H1 (cell line): ENCODE results near the gene RAB3C. TPM values are rescaled to one million over a fixed set of nuclear protein-coding genes. Genes with fewer than 3 reads are reported as not detected.

Experiments used
- CTCF ChIA-PET: fragments of 300-600 bp; sonication (Branson Sonifier 250); formaldehyde crosslinking; loops from one replicate; lab custom pipeline; 2021; ENCODE audit not compliant: partially characterized antibody; lab: Charles Lee
- POLR2A ChIA-PET: fragments of 300-600 bp; sonication (Branson Sonifier 250); formaldehyde crosslinking; loops from one replicate; lab custom pipeline; 2021; ENCODE audit warnings: inconsistent platforms; ENCODE audit not compliant: partially characterized antibody; lab: Charles Lee
- DNase-seq, 2 experiments: peaks; one replicate each; pipeline versions ENCODE4 v3.0.0 to v3.0.0-alpha.2; 2010 to 2022; ENCODE audit warnings: low spot score in 2 of 2, low read depth in 1 of 2, mixed read lengths in 1 of 2
- FAIRE-seq: peaks from 2 replicates; lab custom pipeline; 2011; peaks lifted over from hg19 to GRCh38; lab: Jason Lieb, UNC
- H2AFZ ChIP-seq: 2 replicates; pipeline ENCODE4 v1.8.1; 2012; ENCODE audit warnings: low read length, inconsistent platforms
- H2AK5ac ChIP-seq: 2 replicates; pipeline ENCODE4 v1.6.1; 2013; ENCODE audit warnings: low read depth, low read length
- H2BK120ac ChIP-seq: replicated peaks from 2 replicates; pipeline ENCODE3; 2013; ENCODE audit warnings: low read depth, low read length, inconsistent platforms
- H2BK12ac ChIP-seq: 2 replicates; pipeline ENCODE4 v1.6.1; 2013; ENCODE audit warnings: low read depth, low read length
- H2BK15ac ChIP-seq: 2 replicates; pipeline ENCODE4 v1.6.1; 2013; ENCODE audit warnings: low read length
- H2BK20ac ChIP-seq: 2 replicates; pipeline ENCODE4 v1.6.1; 2013; ENCODE audit warnings: low read length
- H2BK5ac ChIP-seq: 2 replicates; pipeline ENCODE4 v1.6.1; 2013; ENCODE audit warnings: low read depth, low read length
- H3K14ac ChIP-seq: 2 replicates; pipeline ENCODE4 v1.6.1; 2013; ENCODE audit warnings: inconsistent platforms; ENCODE audit not compliant: insufficient read length
- H3K18ac ChIP-seq: 2 replicates; pipeline ENCODE4 v1.6.1; 2013; ENCODE audit warnings: low read length; ENCODE audit errors: extremely low read depth
- H3K23ac ChIP-seq: 2 replicates; pipeline ENCODE4 v1.6.1; 2013; ENCODE audit warnings: inconsistent platforms; ENCODE audit not compliant: insufficient read length
- H3K23me2 ChIP-seq: 2 replicates; pipeline ENCODE4 v1.6.1; 2013; ENCODE audit warnings: low read depth, low read length
- H3K27ac ChIP-seq: 2 replicates; pipeline ENCODE4 v1.6.1; 2011; ENCODE audit warnings: low read depth, low read length, inconsistent platforms
- H3K27me3 ChIP-seq, 4 experiments: replicated peaks in 1 of 4; 1 replicate in 1 of 4; 2 replicates in 3 of 4; pipeline versions ENCODE4 v1.6.1 to v1.8.1; 2011 to 2013; ENCODE audit warnings: low read length in 3 of 4, mild to moderate bottlenecking in 3 of 4, inconsistent platforms in 2 of 4, mixed read lengths in 2 of 4, moderate library complexity in 1 of 4; ENCODE audit not compliant: control insufficient read depth in 3 of 4, insufficient read depth in 3 of 4; ENCODE audit errors: extremely low read depth in 1 of 4
- H3K36me3 ChIP-seq, 4 experiments: 2 replicates each; pipeline versions ENCODE4 v1.6.1 to v1.8.1; 2011 to 2013; ENCODE audit warnings: mild to moderate bottlenecking in 4 of 4, low read length in 3 of 4, moderate library complexity in 2 of 4, control low read depth in 1 of 4, inconsistent platforms in 1 of 4; ENCODE audit not compliant: insufficient read depth in 4 of 4, control insufficient read depth in 2 of 4
- H3K4ac ChIP-seq: replicated peaks from 2 replicates; pipeline ENCODE3; 2013; ENCODE audit warnings: low read length, low read depth, mixed read lengths, inconsistent platforms; ENCODE audit not compliant: insufficient read length
- H3K4me1 ChIP-seq, 4 experiments: replicated peaks in 1 of 4; 1 replicate in 1 of 4; 2 replicates in 3 of 4; pipeline versions ENCODE4 v1.6.1 to v1.8.1; 2011 to 2013; ENCODE audit warnings: low read length in 3 of 4, inconsistent platforms in 2 of 4, mixed read lengths in 1 of 4; ENCODE audit not compliant: insufficient read depth in 4 of 4, control insufficient read depth in 3 of 4
- H3K4me2 ChIP-seq, 2 experiments: 2 replicates each; pipeline versions ENCODE4 v1.6.1 to v1.8.1; 2011 to 2013; ENCODE audit warnings: low read depth in 2 of 2, low read length in 2 of 2, control low read depth in 1 of 2, inconsistent platforms in 1 of 2, mild to moderate bottlenecking in 1 of 2; ENCODE audit not compliant: insufficient read depth in 1 of 2
- H3K4me3 ChIP-seq, 4 experiments: fragments of 200-600, 300-600 bp in 1 of 4; sonication (generic), shearing (Covaris generic), sonication (Bioruptor Twin) in 1 of 4; 2 replicates each; pipeline versions ENCODE4 v1.5.1 to v1.8.1; 2011 to 2016; ENCODE audit warnings: low read length in 4 of 4, low read depth in 3 of 4, control low read depth in 2 of 4, inconsistent platforms in 2 of 4, mild to moderate bottlenecking in 2 of 4, mixed read lengths in 1 of 4, moderate library complexity in 1 of 4; ENCODE audit not compliant: insufficient read depth in 2 of 4; ENCODE audit errors: extremely low read depth in 1 of 4
- H3K56ac ChIP-seq: replicated peaks from 2 replicates; pipeline ENCODE3; 2013; ENCODE audit warnings: low read depth, mild to moderate bottlenecking, mixed read lengths, low read length, inconsistent platforms; ENCODE audit not compliant: insufficient read length
- H3K79me1 ChIP-seq: 2 replicates; pipeline ENCODE4 v1.6.1; 2013; ENCODE audit warnings: low read depth, low read length, control low read depth
- H3K79me2 ChIP-seq, 2 experiments: 2 replicates each; pipeline versions ENCODE4 v1.6.1 to v1.8.1; 2012 to 2013; ENCODE audit warnings: low read length in 2 of 2, mild to moderate bottlenecking in 2 of 2, inconsistent platforms in 1 of 2; ENCODE audit not compliant: insufficient read depth in 2 of 2, control insufficient read depth in 1 of 2
- H3K9ac ChIP-seq, 4 experiments: replicated peaks in 1 of 4; 1 replicate in 1 of 4; 2 replicates in 3 of 4; pipeline versions ENCODE4 v1.6.1 to v1.8.1; 2011 to 2013; ENCODE audit warnings: low read depth in 3 of 4, low read length in 3 of 4, control low read depth in 2 of 4, mild to moderate bottlenecking in 2 of 4, moderate library complexity in 2 of 4, inconsistent platforms in 1 of 4; ENCODE audit errors: extremely low read depth in 1 of 4
- H3K9me3 ChIP-seq, 2 experiments: 2 replicates each; pipeline versions ENCODE4 v1.6.1 to v1.8.1; 2012 to 2013; ENCODE audit warnings: mild to moderate bottlenecking in 2 of 2, moderate library complexity in 2 of 2, control low read depth in 1 of 2, inconsistent platforms in 1 of 2, low read depth in 1 of 2, low read length in 1 of 2, mixed read lengths in 1 of 2; ENCODE audit not compliant: insufficient read depth in 2 of 2
- H4K20me1 ChIP-seq, 2 experiments: replicated peaks in 1 of 2; 2 replicates each; pipeline versions ENCODE3 to v1.8.1; 2011 to 2013; ENCODE audit warnings: inconsistent platforms in 2 of 2, low read length in 2 of 2, mild to moderate bottlenecking in 1 of 2; ENCODE audit not compliant: insufficient read depth in 2 of 2, control insufficient read depth in 1 of 2
- H4K5ac ChIP-seq: 2 replicates; pipeline ENCODE4 v1.6.1; 2013; ENCODE audit warnings: low read length, low read depth, mixed read lengths, inconsistent platforms; ENCODE audit not compliant: insufficient read length
- H4K8ac ChIP-seq: 2 replicates; pipeline ENCODE4 v1.8.0; 2013; ENCODE audit warnings: mild to moderate bottlenecking, moderate library complexity, low read length, inconsistent platforms; ENCODE audit not compliant: insufficient read depth; ENCODE audit errors: extremely low read depth
- H4K91ac ChIP-seq: replicated peaks from 2 replicates; pipeline ENCODE3; 2013; ENCODE audit warnings: low read length, mixed read lengths, inconsistent platforms; ENCODE audit not compliant: insufficient read length
- EGR1 ChIP-seq: IDR thresholded peaks from 2 replicates; pipeline ENCODE4 v1.6.1; 2011; ENCODE audit warnings: low read depth, low read length, borderline replicate concordance
- JUND ChIP-seq: IDR thresholded peaks from 2 replicates; pipeline ENCODE4 v1.6.1; 2011; ENCODE audit warnings: mild to moderate bottlenecking, improper control_type of control experiment, low read length
- USF2 ChIP-seq: IDR thresholded peaks from 2 replicates; pipeline ENCODE4 v1.6.1; 2011; ENCODE audit warnings: low read length, improper control_type of control experiment
- ZNF274 ChIP-seq: IDR thresholded peaks from 2 replicates; pipeline ENCODE4 v1.7.0; 2012; ENCODE audit warnings: low read length, borderline replicate concordance; ENCODE audit errors: extremely low read depth
- WGBS, 2 experiments: shearing (Covaris generic) in 1 of 2; methylation state at CpG; one replicate each; pipeline versions ENCODE4 v1.1.6 to v1.1.7; 2013 to 2015; ENCODE audit warnings: low lambda C conversion rate in 2 of 2, mixed read lengths in 2 of 2, inconsistent platforms in 1 of 2, low coverage in 1 of 2, missing lambda C conversion rate in 1 of 2; ENCODE audit not compliant: insufficient replicate concordance in 2 of 2, insufficient coverage in 1 of 2, insufficient read length in 1 of 2; ENCODE audit errors: extremely low coverage in 1 of 2, missing lambda C conversion rate in 1 of 2; 5-methylcytosine and 5-hydroxymethylcytosine counted together
- polyA plus RNA-seq, 7 experiments: library from polyadenylated mRNA; depleted of rRNA in 3 of 7; stranded (reverse) in 5 of 7; unstranded in 2 of 7; fragments of >200 nt in 5 of 7; fragments of 200-250 nt in 2 of 7; gene quantifications; 1 replicate in 5 of 7; 2 replicates in 1 of 7; 4 replicates in 1 of 7; pipeline versions ENCODE4 v1.2.1 to v1.2.3, GENCODE V29; 2011 to 2013; ENCODE audit warnings: missing spikeins in 2 of 7, mixed read lengths in 2 of 7
- total RNA-seq: library from RNA; stranded (reverse); fragmentation: NEBNext Ultra II Directional; extraction: Animal tissue kit (Norgen Biotek cat#: 25700); gene quantifications from 2 replicates; pipeline ENCODE4 v1.2.1, GENCODE V29; 2021

Gene RAB3C
- total and polyA plus RNA-seq, 2 of the 8 experiments (the other 6 are each of a cell fraction or from before 2014, with no cell fraction given) = 14.7 to 18.3 TPM

GRCh38 chr5:58736214-58736613 is 153.3 kb downstream of the RAB3C start:
- Histone ChIP-seq H3K79me2 (no peaks in the 10 kb centered on the region), H3K36me3 (no peaks in the 10 kb centered on the region; a peak in 1 of 8 replicates), H3K23ac (no peak overlapping the region), H4K5ac (no peak overlapping the region), H3K14ac (no peak overlapping the region), H3K27ac (no peak overlapping the region), H3K4ac (no peak overlapping the region), H3K4me3 (no peak overlapping the region), H2BK12ac (no peak overlapping the region), H3K9me3 (no peaks in the 10 kb centered on the region; a peak in 1 of 4 replicates), H2BK5ac (no peak overlapping the region), H3K4me1 (peaks cover 0 to 4% (median 3%) of the 10 kb centered on the region in 4 experiments; a peak in 4 of 7 replicates), H3K4me2 (no peak overlapping the region), H3K79me1 (no peaks in the 10 kb centered on the region), H3K9ac (no peak overlapping the region), H2BK20ac (no peak overlapping the region), H4K91ac (no peak overlapping the region), H3K56ac (no peak overlapping the region), H3K18ac (no peak overlapping the region), H2AK5ac (no peak overlapping the region), H3K23me2 (no peaks in the 10 kb centered on the region), H2BK120ac (no peak overlapping the region), H4K20me1 (no peaks in the 10 kb centered on the region), H2AFZ (no peak overlapping the region)
- WGBS, 2 experiments = 92% methylated on average over 5 of the region's 5 CpGs; no CpG with 5 or more reads in 1 of the 2 experiments
- POLR2A ChIA-PET = no interaction called here
- DNase-seq = no peak
- FAIRE-seq = no peak
- CTCF ChIA-PET = interaction anchor here (1.1 to 1.3 kb wide), 2 partner anchors 22 to 114 kb away, joined by 3 to 4 read pairs; no protein-coding TSS in a partner anchor
- TF ChIP-seq EGR1 (no peak), USF2 (no peak), ZNF274 (no peak), JUND (no peak)
- TF ChIP-seq, all 59 proteins: peak for 0
- no peaks in the 10 kb centered on the region for H3K27me3 ChIP-seq
- no peak overlapping the region for H4K8ac ChIP-seq
- no peak overlapping the region for H2BK15ac ChIP-seq
